ENCODE measurements around the gene SORBS2. TPM values are rescaled to one million over a fixed set of nuclear protein-coding genes. Genes with fewer than 3 reads are reported as not detected.

SORBS2 gene
- total RNA-seq, 5 donors from 2014 or later (not counting 1 experiment from before 2014, with no cell fraction given), result 0.15 to 1.9 (median 0.98) TPM; not detected in 1

DNA sequence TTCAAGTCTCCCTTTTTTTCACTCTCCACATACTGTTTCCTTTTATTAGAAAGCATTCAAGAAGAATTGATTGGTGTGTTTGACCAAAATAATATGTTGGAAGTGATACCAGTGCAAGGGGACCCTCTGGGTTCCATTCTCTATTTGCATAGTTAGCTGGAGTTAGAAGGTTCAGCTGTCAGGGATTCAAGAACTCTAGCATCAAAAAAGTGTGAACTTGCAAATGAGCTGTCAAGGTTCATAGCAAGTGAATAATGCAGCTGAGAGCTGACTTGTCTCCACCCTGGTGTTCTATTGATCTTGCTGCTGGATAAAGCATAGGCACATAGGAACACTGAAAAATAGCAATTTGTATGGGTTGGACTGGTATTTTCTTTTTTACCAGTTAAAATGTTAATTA is 73.2 kb downstream of the SORBS2 start:
- POLR2A ChIA-PET, result no interaction called here
- no peaks in the 10 kb centered on the region for H3K9me3 ChIP-seq
- no peak overlapping the region for H3K4me3 Mint-ChIP-seq
- no peak for DNase-seq
- no peaks in the 10 kb centered on the region for H3K9me3 Mint-ChIP-seq
- CTCF ChIA-PET, result no interaction called here
- no peak overlapping the region for H3K27ac ChIP-seq (ENCODE audit: low read length)
- no peak for ATAC-seq (replicated peaks in 1 of 4)
- H3K36me3 ChIP-seq (ENCODE audit: control insufficient read depth in 2 of 2, extremely low read depth in 1 of 2, insufficient read depth in 1 of 2, low read length in 1 of 2), result no peaks in the 10 kb centered on the region
- H3K4me3 ChIP-seq (ENCODE audit: control insufficient read depth in 1 of 2, extremely low read depth in 1 of 2, low read length in 1 of 2), result no peak overlapping the region
- H3K36me3 Mint-ChIP-seq, result no peaks in the 10 kb centered on the region
- no peaks in the 10 kb centered on the region for H3K4me1 ChIP-seq (ENCODE audit: control insufficient read depth in 1 of 2, extremely low read depth in 1 of 2, insufficient read depth in 2 of 2, low read length in 2 of 2)
- peaks cover 0 to under 1% (median 0%) of the 10 kb centered on the region in 3 donors for H3K4me1 Mint-ChIP-seq
- H3K27ac Mint-ChIP-seq, result no peak overlapping the region
- peaks cover 11 to 20% of the 10 kb centered on the region in 2 donors for H3K27me3 Mint-ChIP-seq
- peaks cover 0 to 2% of the 10 kb centered on the region in 2 experiments for H3K27me3 ChIP-seq (replicated peaks in 1 of 2; ENCODE audit: control insufficient read depth in 2 of 2, extremely low read depth in 1 of 2, insufficient read depth in 2 of 2, low read length in 1 of 2)

- CTCF ChIA-PET, result no interaction called here
- H3K4me3 ChIP-seq (ENCODE audit: control insufficient read depth in 1 of 2, extremely low read depth in 1 of 2, low read length in 1 of 2), result no peak overlapping the region
- peaks cover 0 to 7% of the 10 kb centered on the region in 2 experiments for H3K27me3 ChIP-seq (replicated peaks in 1 of 2; ENCODE audit: control insufficient read depth in 2 of 2, extremely low read depth in 1 of 2, insufficient read depth in 2 of 2, low read length in 1 of 2)
- H3K36me3 ChIP-seq (ENCODE audit: control insufficient read depth in 2 of 2, extremely low read depth in 1 of 2, insufficient read depth in 1 of 2, low read length in 1 of 2), result no peaks in the 10 kb centered on the region
- H3K9me3 Mint-ChIP-seq, result no peaks in the 10 kb centered on the region
- no peak overlapping the region for H3K27ac Mint-ChIP-seq
- WGBS (ENCODE audit: insufficient coverage), result 92% methylated on average over 2 of the region's 10 CpGs
- no peaks in the 10 kb centered on the region for H3K4me1 Mint-ChIP-seq
- DNase-seq, result no peak
- ATAC-seq (replicated peaks in 1 of 4), result no peak
- POLR2A ChIA-PET, result no interaction called here
- no peak overlapping the region for H3K4me3 Mint-ChIP-seq
- no peaks in the 10 kb centered on the region for H3K4me1 ChIP-seq (ENCODE audit: control insufficient read depth in 1 of 2, extremely low read depth in 1 of 2, insufficient read depth in 2 of 2, low read length in 2 of 2)
- peaks cover 16 to 25% of the 10 kb centered on the region in 2 donors for H3K27me3 Mint-ChIP-seq
- no peak overlapping the region for H3K27ac ChIP-seq (ENCODE audit: low read length)
- H3K9me3 ChIP-seq, result no peaks in the 10 kb centered on the region
- H3K36me3 Mint-ChIP-seq, result no peaks in the 10 kb centered on the region
Observed at GRCh38 chr4:185738038-185738552, 73.9 kb downstream of the SORBS2 start.

GRCh38 chr4:185737489-185738037 is 74.4 kb downstream of the SORBS2 start:
- H3K4me3 Mint-ChIP-seq, result no peak overlapping the region
- no peak overlapping the region for H3K27ac Mint-ChIP-seq
- Histone ChIP-seq H3K4me3 (ENCODE audit: control insufficient read depth in 1 of 2, extremely low read depth in 1 of 2, low read length in 1 of 2) (no peak overlapping the region), H3K27me3 (replicated peaks in 1 of 2; ENCODE audit: control insufficient read depth in 2 of 2, extremely low read depth in 1 of 2, insufficient read depth in 2 of 2, low read length in 1 of 2) (peaks cover 0 to 4% of the 10 kb centered on the region in 2 experiments), H3K9me3 (no peaks in the 10 kb centered on the region), H3K4me1 (ENCODE audit: control insufficient read depth in 1 of 2, extremely low read depth in 1 of 2, insufficient read depth in 2 of 2, low read length in 2 of 2) (no peaks in the 10 kb centered on the region), H3K36me3 (ENCODE audit: control insufficient read depth in 2 of 2, extremely low read depth in 1 of 2, insufficient read depth in 1 of 2, low read length in 1 of 2) (no peaks in the 10 kb centered on the region), H3K27ac (ENCODE audit: low read length) (no peak overlapping the region)
- ChIA-PET POLR2A (no interaction called here), CTCF (no interaction called here)
- DNase-seq (no peak), ATAC-seq (replicated peaks in 1 of 4) (no peak)
- 92% methylated on average over 17 of the region's 21 CpGs for WGBS (ENCODE audit: insufficient coverage)
- no peaks in the 10 kb centered on the region for H3K4me1 Mint-ChIP-seq
- H3K36me3 Mint-ChIP-seq, result no peaks in the 10 kb centered on the region
- H3K27me3 Mint-ChIP-seq, result peaks cover 17 to 30% of the 10 kb centered on the region in 2 donors
- H3K9me3 Mint-ChIP-seq, result no peaks in the 10 kb centered on the region

GRCh38 chr4:185736882-185737281 is 75.1 kb downstream of the SORBS2 start:
- Mint-ChIP-seq H3K27me3 (peaks cover 20 to 30% of the 10 kb centered on the region in 2 donors), H3K4me1 (no peaks in the 10 kb centered on the region), H3K4me3 (no peak overlapping the region), H3K27ac (no peak overlapping the region), H3K9me3 (no peaks in the 10 kb centered on the region), H3K36me3 (no peaks in the 10 kb centered on the region)
- Histone ChIP-seq H3K9me3 (no peaks in the 10 kb centered on the region), H3K4me1 (ENCODE audit: control insufficient read depth in 1 of 2, extremely low read depth in 1 of 2, insufficient read depth in 2 of 2, low read length in 2 of 2) (no peaks in the 10 kb centered on the region), H3K27ac (ENCODE audit: low read length) (no peak overlapping the region), H3K27me3 (replicated peaks in 1 of 2; ENCODE audit: control insufficient read depth in 2 of 2, extremely low read depth in 1 of 2, insufficient read depth in 2 of 2, low read length in 1 of 2) (peaks cover 0 to 4% of the 10 kb centered on the region in 2 experiments), H3K36me3 (ENCODE audit: control insufficient read depth in 2 of 2, extremely low read depth in 1 of 2, insufficient read depth in 1 of 2, low read length in 1 of 2) (no peaks in the 10 kb centered on the region), H3K4me3 (ENCODE audit: control insufficient read depth in 1 of 2, extremely low read depth in 1 of 2, low read length in 1 of 2) (no peak overlapping the region)
- POLR2A ChIA-PET, result no interaction called here
- 73% methylated on average over 4 of the region's 5 CpGs for WGBS (ENCODE audit: insufficient coverage)
- ATAC-seq (replicated peaks in 1 of 4) (no peak), DNase-seq (no peak)
- CTCF ChIA-PET, result no interaction called here

DNA sequence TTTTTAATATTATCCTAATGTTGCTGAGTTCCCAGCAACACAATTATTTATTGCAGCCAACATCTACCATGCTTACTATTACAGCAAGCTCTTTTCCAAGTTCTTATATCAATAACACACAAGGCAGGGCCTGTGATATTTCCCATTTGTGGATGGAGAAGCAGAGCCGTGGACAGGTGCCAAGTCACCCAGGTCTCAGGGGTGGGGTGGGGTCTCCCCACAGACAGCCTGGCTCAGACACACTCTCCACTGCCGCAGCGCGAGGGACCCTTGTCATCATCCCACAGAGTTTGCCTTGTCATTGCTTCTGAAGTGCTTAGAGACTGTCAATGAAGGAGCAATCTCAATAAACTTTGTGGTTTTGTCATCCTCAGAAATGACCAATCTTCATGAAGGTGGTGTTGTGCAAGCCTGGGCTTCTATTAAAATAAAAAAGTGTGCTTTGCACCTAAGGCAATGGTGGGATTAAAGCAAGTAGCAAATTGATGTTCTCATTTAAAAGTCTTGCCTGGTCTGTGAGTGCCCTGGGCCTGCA is 76.1 kb downstream of the SORBS2 start:
- no peaks in the 10 kb centered on the region for H3K9me3 Mint-ChIP-seq
- Histone ChIP-seq H3K27ac (ENCODE audit: low read length) (no peak overlapping the region), H3K27me3 (replicated peaks in 1 of 2; ENCODE audit: control insufficient read depth in 2 of 2, extremely low read depth in 1 of 2, insufficient read depth in 2 of 2, low read length in 1 of 2) (peaks cover 0 to 4% of the 10 kb centered on the region in 2 experiments), H3K9me3 (no peaks in the 10 kb centered on the region), H3K4me1 (ENCODE audit: control insufficient read depth in 1 of 2, extremely low read depth in 1 of 2, insufficient read depth in 2 of 2, low read length in 2 of 2) (no peaks in the 10 kb centered on the region), H3K36me3 (ENCODE audit: control insufficient read depth in 2 of 2, extremely low read depth in 1 of 2, insufficient read depth in 1 of 2, low read length in 1 of 2) (no peaks in the 10 kb centered on the region), H3K4me3 (ENCODE audit: control insufficient read depth in 1 of 2, extremely low read depth in 1 of 2, low read length in 1 of 2) (no peak overlapping the region)
- H3K36me3 Mint-ChIP-seq, result no peaks in the 10 kb centered on the region
- H3K27me3 Mint-ChIP-seq, result peaks cover 21 to 29% of the 10 kb centered on the region in 2 donors
- ChIA-PET CTCF (no interaction called here), POLR2A (no interaction called here)
- 88% methylated on average over 4 of the region's 4 CpGs for WGBS (ENCODE audit: insufficient coverage)
- H3K4me1 Mint-ChIP-seq, result no peaks in the 10 kb centered on the region
- no peak overlapping the region for H3K4me3 Mint-ChIP-seq
- ATAC-seq (replicated peaks in 1 of 4) (no peak), DNase-seq (no peak)
- H3K27ac Mint-ChIP-seq, result no peak overlapping the region

GRCh38 chr4:185734930-185735329 is 77.1 kb downstream of the SORBS2 start:
- H3K27me3 ChIP-seq (replicated peaks in 1 of 2; ENCODE audit: control insufficient read depth in 2 of 2, extremely low read depth in 1 of 2, insufficient read depth in 2 of 2, low read length in 1 of 2), result peaks cover 0 to 9% of the 10 kb centered on the region in 2 experiments
- CTCF ChIA-PET, result no interaction called here
- H3K9me3 Mint-ChIP-seq, result no peaks in the 10 kb centered on the region
- H3K27me3 Mint-ChIP-seq, result peaks cover 21 to 29% of the 10 kb centered on the region in 2 donors
- ATAC-seq (replicated peaks in 1 of 4), result no peak
- no peak overlapping the region for H3K27ac ChIP-seq (ENCODE audit: low read length)
- H3K36me3 ChIP-seq (ENCODE audit: control insufficient read depth in 2 of 2, extremely low read depth in 1 of 2, insufficient read depth in 1 of 2, low read length in 1 of 2), result no peaks in the 10 kb centered on the region
- no peaks in the 10 kb centered on the region for H3K4me1 Mint-ChIP-seq
- H3K4me1 ChIP-seq (ENCODE audit: control insufficient read depth in 1 of 2, extremely low read depth in 1 of 2, insufficient read depth in 2 of 2, low read length in 2 of 2), result no peaks in the 10 kb centered on the region
- no peaks in the 10 kb centered on the region for H3K36me3 Mint-ChIP-seq
- 100% methylated on average over 1 of the region's 2 CpGs for WGBS (ENCODE audit: insufficient coverage)
- POLR2A ChIA-PET, result no interaction called here
- no peaks in the 10 kb centered on the region for H3K9me3 ChIP-seq
- no peak for DNase-seq
- H3K4me3 Mint-ChIP-seq, result no peak overlapping the region
- H3K27ac Mint-ChIP-seq, result no peak overlapping the region
- no peak overlapping the region for H3K4me3 ChIP-seq (ENCODE audit: control insufficient read depth in 1 of 2, extremely low read depth in 1 of 2, low read length in 1 of 2)
